ENCODE measurements around the gene PRRX2.

Gene PRRX2

GRCh38 chr9:129718647-129719046 is 53.2 kb downstream of the PRRX2 start:
- H3K27ac ChIP-seq, result no peak overlapping the region
- TF ChIP-seq CTCF (IDR thresholded peaks at IDR 0.05) (no peak), ZFX (IDR thresholded peaks at IDR 0.05; ENCODE audit: borderline replicate concordance) (no peak)

- TF ChIP-seq CTCF (IDR thresholded peaks at IDR 0.05), result peak; percentile 52
- TF ChIP-seq ZFX (IDR thresholded peaks at IDR 0.05; ENCODE audit: borderline replicate concordance), result no peak
- no peak overlapping the region for H3K27ac ChIP-seq
Observed at GRCh38 chr9:129719135-129719534, 53.7 kb downstream of the PRRX2 start.

GRCh38 chr9:129720181-129720864 is 54.9 kb downstream of the PRRX2 start:
- H3K27ac ChIP-seq, result no peak overlapping the region
- TF ChIP-seq CTCF (IDR thresholded peaks at IDR 0.05) (peak; percentile 61), ZFX (IDR thresholded peaks at IDR 0.05; ENCODE audit: borderline replicate concordance) (no peak)

- TF ChIP-seq ZFX (IDR thresholded peaks at IDR 0.05; ENCODE audit: borderline replicate concordance), result no peak
- TF ChIP-seq CTCF (IDR thresholded peaks at IDR 0.05), result peak; percentile 47; the same call in 1 of the 2 replicates
- no peak overlapping the region for H3K27ac ChIP-seq
Observed at GRCh38 chr9:129720865-129721545, 55.6 kb downstream of the PRRX2 start.

- no peak overlapping the region for H3K27ac ChIP-seq
- TF ChIP-seq CTCF (IDR thresholded peaks at IDR 0.05), result no peak
- no peak for TF ChIP-seq ZFX (IDR thresholded peaks at IDR 0.05; ENCODE audit: borderline replicate concordance)
Observed at GRCh38 chr9:129722913-129723312, 57.5 kb downstream of the PRRX2 start.

- TF ChIP-seq CTCF (IDR thresholded peaks at IDR 0.05), result no peak
- no peak for TF ChIP-seq ZFX (IDR thresholded peaks at IDR 0.05; ENCODE audit: borderline replicate concordance)
- no peak overlapping the region for H3K27ac ChIP-seq
Observed at GRCh38 chr9:129724456-129725190, 59.2 kb downstream of the PRRX2 start.
